Neural progenitor cell (in vitro differentiated cells): ENCODE data around the gene IMPG2. TPM values are rescaled to one million over a fixed set of nuclear protein-coding genes. Genes with fewer than 3 reads are reported as not detected.

Source experiments
- DNase-seq: peaks from one replicate; pipeline ENCODE4 v3.0.0-alpha.2; 2016; ENCODE audit warnings: low spot score
- H2AFZ ChIP-seq: fragments of 200-600 bp; sonication (generic); replicated peaks from 2 replicates; pipeline ENCODE4 v1.6.1; 2016; ENCODE audit warnings: antibody characterized with exemption
- H3F3A ChIP-seq: fragments of 200-600 bp; sonication (generic); 2 replicates; pipeline ENCODE4 v1.6.1; 2016; ENCODE audit warnings: antibody characterized with exemption, low read depth
- H3K27ac ChIP-seq: fragments of 200-600 bp; sonication (generic); 2 replicates; pipeline ENCODE4 v1.5.1; 2016; ENCODE audit warnings: mild to moderate bottlenecking
- H3K27me3 ChIP-seq: fragments of 200-600 bp; sonication (generic); 2 replicates; pipeline ENCODE4 v1.6.1; 2016; ENCODE audit warnings: mild to moderate bottlenecking, moderate library complexity
- H3K36me3 ChIP-seq: fragments of 200-600 bp; sonication (generic); 2 replicates; pipeline ENCODE4 v1.5.1; 2016
- H3K4me1 ChIP-seq: fragments of 200-600 bp; sonication (generic); 2 replicates; pipeline ENCODE4 v1.6.1; 2016; ENCODE audit warnings: mixed run types
- H3K4me2 ChIP-seq: fragments of 200-600 bp; sonication (generic); 2 replicates; pipeline ENCODE4 v1.6.1; 2016
- H3K4me3 ChIP-seq: fragments of 200-600 bp; sonication (generic); 2 replicates; pipeline ENCODE4 v1.5.1; 2016
- H3K79me2 ChIP-seq: fragments of 200-600 bp; sonication (generic); 2 replicates; pipeline ENCODE4 v1.6.1; 2016; ENCODE audit warnings: low read depth
- H3K9ac ChIP-seq: fragments of 200-600 bp; sonication (generic); 2 replicates; pipeline ENCODE4 v1.6.1; 2016
- H3K9me3 ChIP-seq: fragments of 200-600 bp; sonication (generic); 2 replicates; pipeline ENCODE4 v1.5.1; 2016; ENCODE audit warnings: low read depth
- H4K20me1 ChIP-seq: fragments of 200-600 bp; sonication (generic); 2 replicates; pipeline ENCODE4 v1.6.1; 2016; ENCODE audit warnings: low read depth
- H3K27ac Mint-ChIP-seq: 3 replicates; pipeline ENCODE4 v1.8.0; 2021; ENCODE audit warnings: mixed read lengths
- H3K27me3 Mint-ChIP-seq: 2 replicates; pipeline ENCODE4 v1.8.0; 2022; ENCODE audit warnings: low read depth, mild to moderate bottlenecking, inconsistent platforms, moderate library complexity, mixed read lengths; ENCODE audit not compliant: insufficient read depth
- H3K36me3 Mint-ChIP-seq: 3 replicates; pipeline ENCODE4 v1.8.0; 2021; ENCODE audit warnings: mixed read lengths
- H3K4me1 Mint-ChIP-seq: 3 replicates; pipeline ENCODE4 v1.8.0; 2021; ENCODE audit warnings: mixed read lengths
- H3K4me3 Mint-ChIP-seq: 3 replicates; pipeline ENCODE4 v1.8.0; 2021; ENCODE audit warnings: mild to moderate bottlenecking, moderate library complexity, mixed read lengths
- H3K9me3 Mint-ChIP-seq: 3 replicates; pipeline ENCODE4 v1.8.0; 2020; ENCODE audit warnings: mixed read lengths
- CTCF ChIP-seq: fragments of 200-600 bp; sonication (generic); IDR thresholded peaks from 2 replicates; pipeline ENCODE4 v1.5.1; 2017; ENCODE audit warnings: antibody characterized with exemption, mild to moderate bottlenecking
- EZH2 ChIP-seq: fragments of 200-600 bp; sonication (generic); IDR thresholded peaks from 2 replicates; pipeline ENCODE4 v1.6.1; 2017; ENCODE audit warnings: antibody characterized with exemption, mild to moderate bottlenecking, moderate library complexity
- EZH2phosphoT487 ChIP-seq: fragments of 200-600 bp; sonication (generic); IDR thresholded peaks from 2 replicates; pipeline ENCODE4 v1.6.1; 2017; ENCODE audit warnings: antibody characterized with exemption
- total RNA-seq: library from RNA; depleted of rRNA; stranded (reverse); fragments of >200 nt; gene quantifications from 2 replicates; pipeline ENCODE4 v1.2.3, GENCODE V29; 2015; ENCODE audit warnings: low replicate concordance

The IMPG2 gene
- total RNA-seq, 1 donor from 2014 or later = 0.15 TPM

GRCh38 chr3:101279765-101280385 lies 40.5 kb downstream of the IMPG2 start:
- Mint-ChIP-seq H3K27me3 (peaks cover 2% of the 10 kb centered on the region), H3K27ac (no peak overlapping the region), H3K36me3 (no peaks in the 10 kb centered on the region), H3K9me3 (no peaks in the 10 kb centered on the region), H3K4me3 (no peak overlapping the region), H3K4me1 (peaks cover 9% of the 10 kb centered on the region)
- no peak for TF ChIP-seq EZH2phosphoT487
- no peak for TF ChIP-seq EZH2
- no peak for TF ChIP-seq CTCF
- H3K79me2 ChIP-seq = no peaks in the 10 kb centered on the region
- no peak overlapping the region for H3K4me3 ChIP-seq
- no peak overlapping the region for H3K4me2 ChIP-seq
- no peak overlapping the region for H3K9ac ChIP-seq
- H3F3A ChIP-seq = no peaks in the 10 kb centered on the region
- peaks cover 3% of the 10 kb centered on the region for H3K4me1 ChIP-seq
- no peak overlapping the region for H3K27ac ChIP-seq
- no peaks in the 10 kb centered on the region for H3K9me3 ChIP-seq
- no peak for DNase-seq
- H4K20me1 ChIP-seq = no peaks in the 10 kb centered on the region
- H2AFZ ChIP-seq = no peak overlapping the region
- H3K27me3 ChIP-seq = no peaks in the 10 kb centered on the region
- H3K36me3 ChIP-seq = no peaks in the 10 kb centered on the region

- Histone ChIP-seq H3K79me2 (no peaks in the 10 kb centered on the region), H3K9ac (no peak overlapping the region), H3K27me3 (peaks cover 3% of the 10 kb centered on the region), H3K27ac (no peak overlapping the region), H3K4me1 (peaks cover 3% of the 10 kb centered on the region), H4K20me1 (no peaks in the 10 kb centered on the region), H3F3A (no peaks in the 10 kb centered on the region), H3K36me3 (no peaks in the 10 kb centered on the region), H3K9me3 (no peaks in the 10 kb centered on the region), H3K4me3 (no peak overlapping the region), H3K4me2 (no peak overlapping the region), H2AFZ (no peak overlapping the region)
- Mint-ChIP-seq H3K27me3 (peaks cover 2% of the 10 kb centered on the region), H3K27ac (no peak overlapping the region), H3K9me3 (no peaks in the 10 kb centered on the region), H3K4me3 (no peak overlapping the region), H3K4me1 (peaks cover 9% of the 10 kb centered on the region), H3K36me3 (no peaks in the 10 kb centered on the region)
- no peak for DNase-seq
- TF ChIP-seq EZH2 = no peak
- TF ChIP-seq CTCF = no peak
These were observed 41.2 kb downstream of the IMPG2 start for GRCh38 chr3:101279162-101279561.

DNA sequence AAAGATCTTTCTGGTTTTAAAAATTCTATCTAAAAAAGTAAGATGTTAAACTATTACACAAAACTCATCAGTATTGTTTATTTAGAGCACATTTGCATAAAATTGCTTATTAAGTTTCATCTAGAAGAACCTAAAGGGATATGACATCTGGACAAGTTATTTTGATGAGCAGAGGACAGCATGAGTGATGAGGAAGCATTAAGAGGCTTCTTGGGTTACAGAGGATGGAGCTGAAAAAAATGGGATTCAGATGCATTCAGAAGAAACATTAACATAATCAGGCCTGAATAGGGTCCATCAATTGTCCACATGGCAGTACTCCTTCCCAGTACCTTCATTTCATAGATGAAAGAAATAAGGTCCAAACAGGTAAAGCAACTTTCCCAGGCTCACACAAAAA lies 41.6 kb downstream of the IMPG2 start:
- Histone ChIP-seq H3F3A (no peaks in the 10 kb centered on the region), H3K27ac (no peak overlapping the region), H3K4me1 (peaks cover 3% of the 10 kb centered on the region), H3K79me2 (no peaks in the 10 kb centered on the region), H3K4me3 (no peak overlapping the region), H3K4me2 (no peak overlapping the region), H4K20me1 (no peaks in the 10 kb centered on the region), H3K36me3 (no peaks in the 10 kb centered on the region), H2AFZ (no peak overlapping the region), H3K27me3 (peaks cover 8% of the 10 kb centered on the region), H3K9ac (no peak overlapping the region), H3K9me3 (no peaks in the 10 kb centered on the region)
- no peaks in the 10 kb centered on the region for H3K9me3 Mint-ChIP-seq
- no peak overlapping the region for H3K4me3 Mint-ChIP-seq
- H3K27ac Mint-ChIP-seq = no peak overlapping the region
- no peaks in the 10 kb centered on the region for H3K36me3 Mint-ChIP-seq
- no peaks in the 10 kb centered on the region for H3K27me3 Mint-ChIP-seq
- TF ChIP-seq EZH2 (no peak), EZH2phosphoT487 (no peak), CTCF (no peak)
- H3K4me1 Mint-ChIP-seq = peaks cover 9% of the 10 kb centered on the region
- DNase-seq = no peak
